Ishikawa (cell line): Measurements from ENCODE around the gene NINJ1.

Source experiments
- CEBPB ChIP-seq: IDR thresholded peaks from 2 replicates; pipeline ENCODE4 v1.6.1; 2012
- CREB1 ChIP-seq: IDR thresholded peaks from 2 replicates; pipeline ENCODE4 v1.6.1; 2012; ENCODE audit warnings: low read depth
- EGR1 ChIP-seq: IDR thresholded peaks from 2 replicates; pipeline ENCODE4 v1.6.1; 2012
- EP300 ChIP-seq: IDR thresholded peaks from 2 replicates; pipeline ENCODE4 v1.6.1; 2012; ENCODE audit warnings: borderline replicate concordance
- FOXM1 ChIP-seq: IDR thresholded peaks from 2 replicates; pipeline ENCODE4 v1.6.1; 2012; ENCODE audit warnings: low read depth, borderline replicate concordance
- MAX ChIP-seq: IDR thresholded peaks from 2 replicates; pipeline ENCODE4 v1.6.1; 2012
- NFIC ChIP-seq: IDR thresholded peaks from 2 replicates; pipeline ENCODE4 v1.6.1; 2012
- RAD21 ChIP-seq: IDR thresholded peaks from 2 replicates; pipeline ENCODE4 v1.6.1; 2012; ENCODE audit warnings: low read depth
- TAF1 ChIP-seq: IDR thresholded peaks from 2 replicates; pipeline ENCODE4 v1.6.1; 2012; ENCODE audit warnings: low read depth, mild to moderate bottlenecking
- TCF12 ChIP-seq: IDR thresholded peaks from 2 replicates; pipeline ENCODE4 v1.6.1; 2012; ENCODE audit warnings: low read depth
- TEAD4 ChIP-seq: IDR thresholded peaks from 2 replicates; pipeline ENCODE4 v1.6.1; 2012
- YY1 ChIP-seq: IDR thresholded peaks from 2 replicates; pipeline ENCODE4 v1.6.1; 2012; ENCODE audit warnings: low read depth
- ZBTB7A ChIP-seq: IDR thresholded peaks from 2 replicates; pipeline ENCODE4 v1.6.1; 2012; ENCODE audit warnings: low read depth
- TF ChIP-seq, protein P1 (sequence below): IDR thresholded peaks from 2 replicates; pipeline ENCODE4 v1.6.1; 2012
- TF ChIP-seq, protein P2 (sequence below): IDR thresholded peaks from 2 replicates; pipeline ENCODE4 v1.6.1; 2012; ENCODE audit warnings: low read depth, mild to moderate bottlenecking

NINJ1 gene

GRCh38 chr9:93180938-93181337 lies 46.9 kb upstream of the NINJ1 start:
- TF ChIP-seq EP300, result no peak
- TF ChIP-seq CEBPB, result no peak
- TF ChIP-seq NFIC, result no peak
- TF ChIP-seq TAF1, result no peak
- no peak for TF ChIP-seq MAX
- TF ChIP-seq EGR1, result no peak
- TF ChIP-seq CREB1, result no peak
- TF ChIP-seq ZBTB7A, result no peak
- no peak for TF ChIP-seq YY1
- TF ChIP-seq, protein P1, sequence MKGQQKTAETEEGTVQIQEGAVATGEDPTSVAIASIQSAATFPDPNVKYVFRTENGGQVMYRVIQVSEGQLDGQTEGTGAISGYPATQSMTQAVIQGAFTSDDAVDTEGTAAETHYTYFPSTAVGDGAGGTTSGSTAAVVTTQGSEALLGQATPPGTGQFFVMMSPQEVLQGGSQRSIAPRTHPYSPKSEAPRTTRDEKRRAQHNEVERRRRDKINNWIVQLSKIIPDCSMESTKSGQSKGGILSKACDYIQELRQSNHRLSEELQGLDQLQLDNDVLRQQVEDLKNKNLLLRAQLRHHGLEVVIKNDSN, result no peak

- no peak for TF ChIP-seq FOXM1
- no peak for TF ChIP-seq YY1
- TF ChIP-seq CREB1, result no peak
- no peak for TF ChIP-seq ZBTB7A
- no peak for TF ChIP-seq TCF12
- TF ChIP-seq NFIC, result no peak
- TF ChIP-seq EP300, result no peak
- TF ChIP-seq RAD21, result no peak
- no peak for TF ChIP-seq TAF1
- no peak for TF ChIP-seq MAX
- no peak for TF ChIP-seq CEBPB
- TF ChIP-seq, protein P1, result no peak
- TF ChIP-seq, protein P2, sequence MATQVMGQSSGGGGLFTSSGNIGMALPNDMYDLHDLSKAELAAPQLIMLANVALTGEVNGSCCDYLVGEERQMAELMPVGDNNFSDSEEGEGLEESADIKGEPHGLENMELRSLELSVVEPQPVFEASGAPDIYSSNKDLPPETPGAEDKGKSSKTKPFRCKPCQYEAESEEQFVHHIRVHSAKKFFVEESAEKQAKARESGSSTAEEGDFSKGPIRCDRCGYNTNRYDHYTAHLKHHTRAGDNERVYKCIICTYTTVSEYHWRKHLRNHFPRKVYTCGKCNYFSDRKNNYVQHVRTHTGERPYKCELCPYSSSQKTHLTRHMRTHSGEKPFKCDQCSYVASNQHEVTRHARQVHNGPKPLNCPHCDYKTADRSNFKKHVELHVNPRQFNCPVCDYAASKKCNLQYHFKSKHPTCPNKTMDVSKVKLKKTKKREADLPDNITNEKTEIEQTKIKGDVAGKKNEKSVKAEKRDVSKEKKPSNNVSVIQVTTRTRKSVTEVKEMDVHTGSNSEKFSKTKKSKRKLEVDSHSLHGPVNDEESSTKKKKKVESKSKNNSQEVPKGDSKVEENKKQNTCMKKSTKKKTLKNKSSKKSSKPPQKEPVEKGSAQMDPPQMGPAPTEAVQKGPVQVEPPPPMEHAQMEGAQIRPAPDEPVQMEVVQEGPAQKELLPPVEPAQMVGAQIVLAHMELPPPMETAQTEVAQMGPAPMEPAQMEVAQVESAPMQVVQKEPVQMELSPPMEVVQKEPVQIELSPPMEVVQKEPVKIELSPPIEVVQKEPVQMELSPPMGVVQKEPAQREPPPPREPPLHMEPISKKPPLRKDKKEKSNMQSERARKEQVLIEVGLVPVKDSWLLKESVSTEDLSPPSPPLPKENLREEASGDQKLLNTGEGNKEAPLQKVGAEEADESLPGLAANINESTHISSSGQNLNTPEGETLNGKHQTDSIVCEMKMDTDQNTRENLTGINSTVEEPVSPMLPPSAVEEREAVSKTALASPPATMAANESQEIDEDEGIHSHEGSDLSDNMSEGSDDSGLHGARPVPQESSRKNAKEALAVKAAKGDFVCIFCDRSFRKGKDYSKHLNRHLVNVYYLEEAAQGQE, result no peak
These were observed 45.1 kb upstream of the NINJ1 start for GRCh38 chr9:93178851-93179786.

DNA sequence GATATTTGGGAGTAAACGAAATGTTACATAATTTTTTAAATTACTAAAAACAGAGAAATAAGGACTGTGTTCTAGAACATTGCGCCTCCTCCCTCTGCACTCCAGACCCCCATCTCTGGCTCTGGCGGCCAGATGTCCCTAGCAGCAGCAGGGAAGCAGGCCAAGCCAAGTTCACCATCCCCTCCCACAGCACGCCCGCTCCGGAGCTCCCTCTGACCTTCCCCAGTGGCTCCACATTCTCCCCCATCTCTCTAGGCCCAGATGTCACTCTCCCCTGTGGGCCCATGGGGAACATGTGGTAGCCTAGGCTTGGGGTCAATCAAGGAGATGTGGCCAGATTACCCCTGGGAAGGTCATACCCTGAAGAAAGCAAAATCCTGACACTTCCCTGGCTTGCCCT lies 43.6 kb upstream of the NINJ1 start:
- TF ChIP-seq CEBPB, result no peak
- no peak for TF ChIP-seq NFIC
- no peak for TF ChIP-seq ZBTB7A
- TF ChIP-seq, protein P1, result no peak
- no peak for TF ChIP-seq RAD21
- no peak for TF ChIP-seq CREB1

DNA sequence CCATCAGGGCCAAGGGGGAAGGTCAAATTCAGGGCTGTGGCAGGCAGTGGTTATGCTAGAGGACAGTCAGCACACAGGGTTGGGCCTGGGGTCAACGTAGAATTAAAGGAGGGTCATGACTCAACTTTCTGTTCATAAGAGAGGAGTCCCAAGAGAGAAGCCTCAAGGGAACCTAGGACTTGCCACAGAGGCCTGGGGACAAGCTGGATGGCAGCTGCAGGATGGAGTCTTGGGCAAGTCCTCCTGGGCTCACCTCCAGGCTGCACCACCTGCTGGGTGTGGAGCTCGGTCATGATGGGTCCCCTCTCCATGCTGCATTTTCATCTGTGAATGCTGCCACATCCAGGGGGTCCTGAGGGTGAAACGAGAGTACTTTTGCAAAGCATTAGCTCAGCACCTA lies 40.9 kb upstream of the NINJ1 start:
- TF ChIP-seq, protein P1, result no peak
- TF ChIP-seq ZBTB7A, result no peak
- TF ChIP-seq EGR1, result no peak
- TF ChIP-seq YY1, result no peak
- TF ChIP-seq, protein P2, result no peak
- TF ChIP-seq TAF1, result no peak
- TF ChIP-seq FOXM1, result no peak
- TF ChIP-seq RAD21, result no peak
- no peak for TF ChIP-seq TEAD4
- no peak for TF ChIP-seq CREB1
- no peak for TF ChIP-seq NFIC
- TF ChIP-seq EP300, result no peak
- TF ChIP-seq TCF12, result no peak
- TF ChIP-seq MAX, result no peak
